ENCODE measurements around the gene SLC3A2. TPM values are rescaled to one million over a fixed set of nuclear protein-coding genes. Genes with fewer than 3 reads are reported as not detected.

Gene SLC3A2
- total and polyA plus RNA-seq, 2 of the 13 experiments (the other 11 are each of a cell fraction or from before 2014, with no cell fraction given), result 213 to 226 TPM

DNA sequence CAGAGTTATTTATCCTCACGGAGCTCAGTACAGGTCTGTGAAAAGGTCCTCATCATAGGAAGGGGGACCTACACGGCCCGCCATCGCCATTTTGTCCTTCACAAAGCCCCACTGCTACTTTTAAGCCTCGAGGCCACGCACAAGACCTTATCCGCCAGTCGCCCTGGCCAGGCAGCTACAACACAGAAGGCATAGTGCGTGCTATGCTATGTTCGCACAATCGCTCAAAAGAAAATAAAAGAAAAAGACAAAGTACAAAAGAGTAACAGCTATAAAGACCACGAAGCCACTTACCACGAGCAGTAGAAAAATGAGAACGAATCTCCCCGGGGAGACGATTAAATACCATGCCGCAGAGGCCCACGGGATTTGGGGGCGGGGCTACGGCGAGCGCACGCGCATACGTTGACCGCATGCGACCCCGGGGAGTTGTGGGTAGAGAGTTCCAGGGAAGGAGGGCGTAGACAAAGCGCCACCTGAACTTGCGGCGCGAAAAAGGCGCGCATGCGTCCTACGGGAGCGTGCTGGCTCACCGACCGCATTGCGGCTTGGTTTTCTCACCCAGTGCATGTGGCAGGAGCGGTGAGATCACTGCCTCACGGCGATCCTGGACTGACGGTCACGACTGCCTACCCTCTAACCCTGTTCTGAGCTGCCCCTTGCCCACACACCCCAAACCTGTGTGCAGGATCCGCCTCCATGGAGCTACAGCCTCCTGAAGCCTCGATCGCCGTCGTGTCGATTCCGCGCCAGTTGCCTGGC, 24.9 kb upstream of the SLC3A2 start (continued):
- TF ChIP-seq, protein P1, sequence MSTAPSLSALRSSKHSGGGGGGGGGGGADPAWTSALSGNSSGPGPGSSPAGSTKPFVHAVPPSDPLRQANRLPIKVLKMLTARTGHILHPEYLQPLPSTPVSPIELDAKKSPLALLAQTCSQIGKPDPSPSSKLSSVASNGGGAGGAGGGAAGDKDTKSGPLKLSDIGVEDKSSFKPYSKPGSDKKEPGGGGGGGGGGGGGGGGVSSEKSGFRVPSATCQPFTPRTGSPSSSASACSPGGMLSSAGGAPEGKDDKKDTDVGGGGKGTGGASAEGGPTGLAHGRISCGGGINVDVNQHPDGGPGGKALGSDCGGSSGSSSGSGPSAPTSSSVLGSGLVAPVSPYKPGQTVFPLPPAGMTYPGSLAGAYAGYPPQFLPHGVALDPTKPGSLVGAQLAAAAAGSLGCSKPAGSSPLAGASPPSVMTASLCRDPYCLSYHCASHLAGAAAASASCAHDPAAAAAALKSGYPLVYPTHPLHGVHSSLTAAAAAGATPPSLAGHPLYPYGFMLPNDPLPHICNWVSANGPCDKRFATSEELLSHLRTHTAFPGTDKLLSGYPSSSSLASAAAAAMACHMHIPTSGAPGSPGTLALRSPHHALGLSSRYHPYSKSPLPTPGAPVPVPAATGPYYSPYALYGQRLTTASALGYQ (CRISPR knock-in tag; IDR thresholded peaks at IDR 0.05), result peak; percentile 91
- TF ChIP-seq ZNF296 (CRISPR knock-in tag; conservative IDR thresholded peaks at IDR 0.05), result peak; percentile 25; the same call in 1 of the 2 replicates
- TF ChIP-seq POGK (CRISPR knock-in tag; conservative IDR thresholded peaks at IDR 0.05), result peak; percentile 97
- TF ChIP-seq ZNF432 (CRISPR knock-in tag; IDR thresholded peaks at IDR 0.05; ENCODE audit: borderline replicate concordance), result 0 out of 2 replicates have a peak, but pooled peaks have one; percentile 44
- peak; percentile 65 for TF ChIP-seq PRDM15 (CRISPR knock-in tag; IDR thresholded peaks at IDR 0.05)
- TF ChIP-seq HOXA5 (CRISPR knock-in tag; IDR thresholded peaks at IDR 0.05), result peak; percentile 97
- no peak for TF ChIP-seq TRIM24 (CRISPR knock-in tag; IDR thresholded peaks at IDR 0.05)
- peak; percentile 71 for TF ChIP-seq IRF2 (CRISPR knock-in tag; IDR thresholded peaks at IDR 0.05)
- no peak for TF ChIP-seq GTF3A (CRISPR knock-in tag; conservative IDR thresholded peaks at IDR 0.05)
- no peak for TF ChIP-seq FOXA1 (IDR thresholded peaks at IDR 0.05)
- peak; percentile 27; the same call in 1 of the 2 replicates for TF ChIP-seq FOXA1 (CRISPR knock-in tag; IDR thresholded peaks at IDR 0.05)
- no peak for TF ChIP-seq THRA (CRISPR knock-in tag; IDR thresholded peaks at IDR 0.05; ENCODE audit: borderline replicate concordance)
- TF ChIP-seq ZNF619 (CRISPR knock-in tag; IDR thresholded peaks at IDR 0.05), result peak; percentile 29
- peak; percentile 93 for TF ChIP-seq ZNF337 (CRISPR knock-in tag; IDR thresholded peaks at IDR 0.05; ENCODE audit: borderline replicate concordance, low read depth)
- TF ChIP-seq ZFP37 (CRISPR knock-in tag; IDR thresholded peaks at IDR 0.05; ENCODE audit: borderline replicate concordance), result peak; percentile 97
- TF ChIP-seq ZNF749 (CRISPR knock-in tag; IDR thresholded peaks at IDR 0.05; ENCODE audit: borderline replicate concordance), result peak; percentile 95
- no peak for TF ChIP-seq DPF2 (CRISPR knock-in tag; IDR thresholded peaks at IDR 0.05; ENCODE audit: borderline replicate concordance, low read depth)
- TF ChIP-seq ZNF354B (CRISPR knock-in tag; IDR thresholded peaks at IDR 0.05), result peak; percentile 97; the same call in 1 of the 2 replicates
- TF ChIP-seq HCFC1 (IDR thresholded peaks at IDR 0.05; ENCODE audit: low read depth, low read length), result peak; percentile 34; the same call in 1 of the 2 replicates
- TF ChIP-seq ZNF24 (IDR thresholded peaks at IDR 0.05), result 0 out of 2 replicates have a peak, but pooled peaks have one; percentile 25
